ENCODE measurements around the gene CEP164. TPM values are rescaled to one million over a fixed set of nuclear protein-coding genes. Genes with fewer than 3 reads are reported as not detected.

Gene CEP164
- total RNA-seq, 4 donors from 2014 or later = 11.3 to 45.1 (median 15.2) TPM

- no peak for DNase-seq (ENCODE audit: low spot score in 2 of 2)
- intact Hi-C loops (cut with DNase I; ENCODE audit: low total_unique reads) = no loop called here
- no peak for TF ChIP-seq CTCF (IDR thresholded peaks at IDR 0.05)
- TF ChIP-seq POLR2A (IDR thresholded peaks at IDR 0.05) = no peak
- 91 to 98% methylated on average over 4 of the region's 4 CpGs for WGBS, 2 donors
- no peak overlapping the region for H3K4me3 ChIP-seq (ENCODE audit: low read depth, poor library complexity, severe bottlenecking)
Measured at GRCh38 chr11:117380676-117381075, 53.0 kb downstream of the CEP164 start.

GRCh38 chr11:117381481-117382387 is 54.1 kb downstream of the CEP164 start:
- no peak overlapping the region for H3K4me3 ChIP-seq (ENCODE audit: low read depth, poor library complexity, severe bottlenecking)
- intact Hi-C loops (cut with DNase I; ENCODE audit: low total_unique reads) = no loop called here
- TF ChIP-seq POLR2A (IDR thresholded peaks at IDR 0.05) (no peak), CTCF (IDR thresholded peaks at IDR 0.05) (no peak)
- 93 to 96% methylated on average over 8 to 9 of the region's 9 CpGs for WGBS, 2 donors
- peak in 1 of 2 donors; percentile 57 for DNase-seq (ENCODE audit: low spot score in 2 of 2)

GRCh38 chr11:117382746-117383145 is 55.1 kb downstream of the CEP164 start:
- no peak for TF ChIP-seq POLR2A (IDR thresholded peaks at IDR 0.05)
- TF ChIP-seq CTCF (IDR thresholded peaks at IDR 0.05) = no peak
- intact Hi-C loops (cut with DNase I; ENCODE audit: low total_unique reads) = no loop called here
- 93 to 95% methylated on average over 4 of the region's 4 CpGs for WGBS, 2 donors
- peak in 1 of 2 donors; percentile 74 for DNase-seq (ENCODE audit: low spot score in 2 of 2)
- H3K4me3 ChIP-seq (ENCODE audit: low read depth, poor library complexity, severe bottlenecking) = no peak overlapping the region

- DNase-seq (ENCODE audit: low spot score in 2 of 2) = no peak
- 50 to 90% methylated on average over 1 of the region's 1 CpG for WGBS, 2 donors
- intact Hi-C loops (cut with DNase I; ENCODE audit: low total_unique reads) = no loop called here
- no peak overlapping the region for H3K4me3 ChIP-seq (ENCODE audit: low read depth, poor library complexity, severe bottlenecking)
- TF ChIP-seq CTCF (IDR thresholded peaks at IDR 0.05) = no peak
- no peak for TF ChIP-seq POLR2A (IDR thresholded peaks at IDR 0.05)
Measured at GRCh38 chr11:117384045-117384444, 56.4 kb downstream of the CEP164 start.

- peak in 1 of 2 donors; percentile 25 for DNase-seq (ENCODE audit: low spot score in 2 of 2)
- intact Hi-C loops (cut with DNase I; ENCODE audit: low total_unique reads) = no loop called here
- WGBS, 2 donors = 93 to 95% methylated on average over 3 of the region's 3 CpGs
- TF ChIP-seq POLR2A (IDR thresholded peaks at IDR 0.05) (no peak), CTCF (IDR thresholded peaks at IDR 0.05) (no peak)
- no peak overlapping the region for H3K4me3 ChIP-seq (ENCODE audit: low read depth, poor library complexity, severe bottlenecking)
Measured at GRCh38 chr11:117385471-117385870, 57.8 kb downstream of the CEP164 start.

Measured in lower leg skin (tissue), 4 donors.